Measurements from ENCODE around the gene AMOTL1. TPM values are rescaled to one million over a fixed set of nuclear protein-coding genes. Genes with fewer than 3 reads are reported as not detected.

The AMOTL1 gene
- total RNA-seq, 8 experiments from 2014 or later, result 4.8 to 89.6 (median 22.6) TPM

DNA sequence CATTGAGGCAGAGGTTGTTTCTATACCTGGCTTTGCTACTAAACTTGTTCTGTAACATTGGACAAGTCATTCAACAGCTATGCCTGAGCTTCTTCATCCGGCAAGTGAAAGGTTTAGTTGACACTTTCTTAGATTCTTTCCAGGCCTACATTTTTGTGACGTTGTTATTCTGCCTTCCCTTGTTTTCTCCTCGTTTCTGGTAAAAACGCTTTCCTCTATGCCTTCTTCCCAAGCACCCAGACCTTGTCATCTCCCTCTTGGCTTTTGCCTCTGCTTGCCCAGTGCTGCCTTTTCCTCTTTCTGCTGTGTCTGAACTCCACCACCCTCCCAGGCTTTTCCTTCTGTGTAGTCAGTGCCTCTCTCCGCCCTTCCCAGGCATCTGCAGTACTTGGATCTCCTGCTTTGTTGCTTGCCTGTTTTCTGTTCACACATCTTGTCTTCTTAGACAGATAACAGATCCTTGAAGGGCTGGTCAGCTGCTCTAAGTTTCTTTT, 1.4 kb upstream of the AMOTL1 start:
- Histone ChIP-seq H3K27ac (no peak overlapping the region), H3K4me1 (replicated peaks in 1 of 2) (peaks cover 12 to 28% of the 10 kb centered on the region in 2 donors), H3K4me3 (no peak overlapping the region)
- peak in 1 of 8 experiments; percentile 4 for ATAC-seq (replicated peaks in 6 of 8)
- in situ Hi-C loops (cut with MboI; ENCODE audit: low pct_unique_long_range_greater_than_20kb in 2 of 9, low sequenced_read_pairs in 9 of 9, unreplicated experiment in 9 of 9), result no loop called here
- 10 to 84% (median 60%) methylated on average over 2 to 5 of the region's 5 CpGs for WGBS, 10 experiments

DNA sequence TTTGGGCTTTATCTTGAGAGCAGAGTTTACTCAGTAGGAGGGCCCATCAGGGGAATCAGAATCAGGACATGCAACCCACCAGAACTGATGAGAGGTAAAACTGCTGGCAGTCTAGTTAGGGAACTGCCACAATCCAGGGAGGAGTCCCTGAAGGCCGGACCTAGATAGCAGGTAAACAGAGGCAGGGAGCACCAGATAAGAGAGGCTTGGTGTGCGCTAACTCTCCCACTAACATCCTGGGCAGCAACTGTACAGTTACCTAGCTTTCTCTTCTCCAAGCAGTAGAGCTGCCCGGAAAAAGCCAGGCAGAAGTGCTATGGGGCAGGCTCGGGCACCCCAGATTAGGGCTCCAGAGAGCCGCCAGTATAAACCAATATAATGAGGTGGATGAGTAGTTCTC, 865 bp upstream of the AMOTL1 start:
- in situ Hi-C loops (cut with MboI; ENCODE audit: low pct_unique_long_range_greater_than_20kb in 2 of 9, low sequenced_read_pairs in 9 of 9, unreplicated experiment in 9 of 9), result no loop called here
- Histone ChIP-seq H3K27ac (peak overlapping the region in 1 of 2 donors; percentile 42), H3K4me1 (replicated peaks in 1 of 2) (peaks cover 12 to 28% of the 10 kb centered on the region in 2 donors), H3K4me3 (peak overlapping the region in 4 of 5 donors; percentile 73 to 91 (median 82))
- ATAC-seq (replicated peaks in 6 of 8), result no peak
- 25 to 100% (median 54%) methylated on average over 1 to 5 of the region's 5 CpGs; no CpG with 5 or more reads in 4 of the 10 experiments for WGBS, 10 experiments

DNA sequence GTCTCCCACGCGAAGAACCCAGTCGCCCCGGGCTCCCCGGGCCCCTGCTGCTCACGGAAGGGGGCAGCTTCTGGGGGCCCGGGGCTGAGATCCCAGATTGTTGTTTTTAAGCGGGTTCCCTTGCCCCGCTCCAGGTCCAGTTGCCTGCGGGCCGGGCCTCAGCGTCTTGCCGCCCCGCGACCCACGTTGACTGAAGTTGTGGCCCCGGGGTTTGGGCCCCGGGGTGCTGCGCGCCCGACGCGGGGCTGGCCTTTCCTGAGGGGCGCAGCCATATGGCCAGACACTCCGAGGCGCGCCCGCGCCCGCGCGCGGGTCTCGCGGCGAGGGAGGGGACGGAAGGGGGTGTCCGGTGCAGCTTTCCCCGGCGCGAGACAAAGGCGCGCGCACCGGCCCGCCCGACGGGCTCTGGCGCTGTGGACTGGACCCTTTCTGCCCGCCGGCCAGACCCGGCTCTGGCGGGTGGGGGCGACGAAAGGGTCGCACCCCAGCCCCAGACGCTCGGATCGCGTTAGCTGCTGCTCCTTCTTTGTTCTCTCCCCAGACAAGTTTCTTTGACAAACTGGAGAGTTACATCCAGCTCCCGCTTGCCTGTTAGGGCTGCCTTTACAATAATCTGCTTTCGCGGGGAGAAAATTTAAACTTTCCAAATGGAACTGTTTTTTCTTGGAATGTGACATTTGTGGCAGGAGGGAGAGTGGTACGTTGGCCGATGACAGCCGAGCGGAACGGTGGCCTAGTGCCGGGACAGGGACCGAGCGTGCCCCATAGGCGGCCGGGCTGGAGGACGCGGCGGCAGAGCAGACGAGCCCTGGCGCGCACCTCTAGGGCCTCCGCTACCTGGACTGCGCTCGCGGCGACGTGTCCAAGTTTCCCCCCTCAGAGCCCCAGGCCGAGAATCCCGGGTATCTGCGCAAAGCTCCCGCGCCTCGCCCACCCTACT, 716 bp downstream of the AMOTL1 start:
- peak; percentile 28 to 45 (median 37) for ATAC-seq (replicated peaks in 6 of 8)
- Histone ChIP-seq H3K4me1 (replicated peaks in 1 of 2) (peaks cover 12 to 22% of the 10 kb centered on the region in 2 donors), H3K4me3 (peak overlapping the region; percentile 73 to 91 (median 85)), H3K27ac (peak overlapping the region; percentile 52 to 70)
- WGBS, 10 experiments, result 0 to 8% (median 0%) methylated on average over 2 to 28 of the region's 91 CpGs; no CpG with 5 or more reads in 3 of the 10 experiments
- in situ Hi-C loops (cut with MboI; ENCODE audit: low pct_unique_long_range_greater_than_20kb in 2 of 9, low sequenced_read_pairs in 9 of 9, unreplicated experiment in 9 of 9), result no loop called here

- no peak for ATAC-seq (replicated peaks in 6 of 8)
- in situ Hi-C loops (cut with MboI; ENCODE audit: low pct_unique_long_range_greater_than_20kb in 2 of 9, low sequenced_read_pairs in 9 of 9, unreplicated experiment in 9 of 9), result no loop called here
- Histone ChIP-seq H3K4me1 (replicated peaks in 1 of 2) (peaks cover 12 to 22% of the 10 kb centered on the region in 2 donors), H3K4me3 (peak overlapping the region; percentile 73 to 91 (median 85)), H3K27ac (peak overlapping the region in 1 of 2 donors; percentile 52)
- WGBS, 10 experiments, result 0 to 17% (median 5%) methylated on average over 1 to 7 of the region's 8 CpGs; no CpG with 5 or more reads in 3 of the 10 experiments
Observed at GRCh38 chr11:94769880-94770279, 1.7 kb downstream of the AMOTL1 start.

- in situ Hi-C loops (cut with MboI; ENCODE audit: low pct_unique_long_range_greater_than_20kb in 2 of 9, low sequenced_read_pairs in 9 of 9, unreplicated experiment in 9 of 9), result no loop called here
- WGBS, 10 experiments, result 29 to 75% (median 53%) methylated on average over 1 to 4 of the region's 4 CpGs; no CpG with 5 or more reads in 1 of the 10 experiments
- peak overlapping the region; percentile 73 to 91 (median 85) for H3K4me3 ChIP-seq
- peaks cover 12 to 22% of the 10 kb centered on the region in 2 donors for H3K4me1 ChIP-seq (replicated peaks in 1 of 2)
- no peak for ATAC-seq (replicated peaks in 6 of 8)
- no peak overlapping the region for H3K27ac ChIP-seq
Observed at GRCh38 chr11:94770563-94771120, 2.5 kb downstream of the AMOTL1 start.

DNA sequence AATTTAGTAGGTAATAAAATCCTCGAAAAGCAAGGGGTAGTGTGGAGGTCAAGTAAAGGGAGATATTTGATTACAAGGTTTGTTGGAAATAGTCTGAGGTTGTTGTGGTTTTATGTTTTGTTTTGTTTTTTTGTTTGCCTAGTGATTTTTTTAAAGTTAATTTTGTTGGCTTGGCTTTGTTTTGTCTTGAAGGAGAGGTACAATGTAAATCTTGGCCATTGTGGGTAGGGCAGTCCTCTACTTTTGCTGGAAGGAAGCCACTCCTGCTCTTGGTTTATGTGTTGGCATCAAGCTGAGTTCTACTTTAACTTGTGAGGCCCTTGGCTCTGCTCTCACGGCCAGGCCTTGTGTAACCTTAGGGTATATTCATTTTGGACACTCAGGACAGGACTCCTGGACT, 3.2 kb downstream of the AMOTL1 start:
- Histone ChIP-seq H3K4me1 (replicated peaks in 1 of 2) (peaks cover 16 to 30% of the 10 kb centered on the region in 2 donors), H3K4me3 (no peak overlapping the region), H3K27ac (no peak overlapping the region)
- ATAC-seq (replicated peaks in 6 of 8), result no peak
- 0 to 100% (median 46%) methylated on average over 1 to 2 of the region's 2 CpGs for WGBS, 10 experiments
- in situ Hi-C loops (cut with MboI; ENCODE audit: low pct_unique_long_range_greater_than_20kb in 2 of 9, low sequenced_read_pairs in 9 of 9, unreplicated experiment in 9 of 9), result no loop called here

DNA sequence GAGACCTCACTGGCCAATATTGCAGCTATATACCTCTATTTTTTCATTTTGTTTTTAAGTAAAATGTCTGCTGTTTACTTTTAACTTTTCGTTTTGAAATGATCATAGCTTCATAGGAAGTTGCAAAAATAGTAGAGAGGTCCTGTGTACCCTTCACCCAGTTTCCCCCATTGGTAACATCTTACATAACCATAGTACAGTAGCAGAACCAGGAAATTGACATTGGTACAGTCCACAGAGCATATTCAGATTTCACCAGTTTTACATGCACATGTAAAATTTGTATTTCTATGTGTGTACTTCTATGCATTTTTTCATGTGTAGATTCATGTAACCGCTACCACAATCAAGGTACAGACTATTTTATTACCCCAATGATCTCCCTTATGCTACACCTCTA, 3.8 kb downstream of the AMOTL1 start:
- H3K27ac ChIP-seq, result no peak overlapping the region
- H3K4me3 ChIP-seq, result no peak overlapping the region
- in situ Hi-C loops (cut with MboI; ENCODE audit: low pct_unique_long_range_greater_than_20kb in 2 of 9, low sequenced_read_pairs in 9 of 9, unreplicated experiment in 9 of 9), result no loop called here
- 90 to 100% (median 100%) methylated on average over 1 to 2 of the region's 2 CpGs; no CpG with 5 or more reads in 1 of the 10 experiments for WGBS, 10 experiments
- peaks cover 21 to 33% of the 10 kb centered on the region in 2 donors for H3K4me1 ChIP-seq (replicated peaks in 1 of 2)
- no peak for ATAC-seq (replicated peaks in 6 of 8)

- no peak for ATAC-seq (replicated peaks in 6 of 8)
- Histone ChIP-seq H3K4me3 (no peak overlapping the region), H3K4me1 (replicated peaks in 1 of 2) (peaks cover 22 to 28% of the 10 kb centered on the region in 2 donors), H3K27ac (no peak overlapping the region)
- in situ Hi-C loops (cut with MboI; ENCODE audit: low pct_unique_long_range_greater_than_20kb in 2 of 9, low sequenced_read_pairs in 9 of 9, unreplicated experiment in 9 of 9), result no loop called here
- 75 to 100% (median 95%) methylated on average over 1 to 8 of the region's 8 CpGs for WGBS, 10 experiments
Observed at GRCh38 chr11:94773842-94774241, 5.7 kb downstream of the AMOTL1 start.

DNA sequence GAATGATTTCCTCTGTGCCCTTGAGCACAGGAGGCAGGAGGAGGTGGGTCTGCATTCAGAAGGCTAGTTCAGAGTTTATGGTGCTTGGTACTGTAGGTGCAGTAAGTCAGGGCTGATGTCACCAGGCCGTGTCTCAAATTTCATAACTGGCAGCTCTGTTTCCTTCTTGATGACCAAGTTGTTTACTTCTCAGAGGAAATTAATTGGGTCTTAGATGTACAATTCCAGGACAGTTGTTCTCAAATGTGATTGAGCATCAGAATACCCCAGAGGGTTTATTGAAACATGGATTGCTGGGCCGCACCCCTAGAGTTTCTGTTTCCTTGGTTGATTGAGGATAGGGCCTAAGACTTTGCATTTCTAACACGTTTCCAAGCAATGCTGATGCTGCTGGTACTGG, 6.2 kb downstream of the AMOTL1 start:
- 11 to 100% (median 86%) methylated on average over 1 to 3 of the region's 3 CpGs; no CpG with 5 or more reads in 2 of the 10 experiments for WGBS, 10 experiments
- peaks cover 22 to 28% of the 10 kb centered on the region in 2 donors for H3K4me1 ChIP-seq (replicated peaks in 1 of 2)
- in situ Hi-C loops (cut with MboI; ENCODE audit: low pct_unique_long_range_greater_than_20kb in 2 of 9, low sequenced_read_pairs in 9 of 9, unreplicated experiment in 9 of 9), result no loop called here

GRCh38 chr11:94775567-94776327, 7.6 kb downstream of the AMOTL1 start:
- in situ Hi-C loops (cut with MboI; ENCODE audit: low pct_unique_long_range_greater_than_20kb in 2 of 9, low sequenced_read_pairs in 9 of 9, unreplicated experiment in 9 of 9), result no loop called here
- H3K4me1 ChIP-seq (replicated peaks in 1 of 2), result peaks cover 19 to 27% of the 10 kb centered on the region in 2 donors
- no peak overlapping the region for H3K4me3 ChIP-seq
- WGBS, 10 experiments, result 49 to 100% (median 87%) methylated on average over 1 to 4 of the region's 5 CpGs; no CpG with 5 or more reads in 3 of the 10 experiments
- ATAC-seq (replicated peaks in 6 of 8), result peak in 3 of 8 experiments; percentile 3 to 43 (median 8)
- no peak overlapping the region for H3K27ac ChIP-seq

More for the DNA sequence above, 6.2 kb downstream of the AMOTL1 start:
- Histone ChIP-seq H3K4me3 (no peak overlapping the region), H3K27ac (no peak overlapping the region)
- peak in 1 of 8 experiments; percentile 66 for ATAC-seq (replicated peaks in 6 of 8)

- Histone ChIP-seq H3K27ac (peak overlapping the region; percentile 9 to 41), H3K4me1 (replicated peaks in 1 of 2) (peaks cover 12 to 22% of the 10 kb centered on the region in 2 donors), H3K4me3 (no peak overlapping the region)
- peak; percentile 56 to 93 (median 88) for ATAC-seq (replicated peaks in 6 of 8)
- 40 to 100% (median 88%) methylated on average over 1 to 5 of the region's 5 CpGs; no CpG with 5 or more reads in 2 of the 10 experiments for WGBS, 10 experiments
- in situ Hi-C loops (cut with MboI; ENCODE audit: low pct_unique_long_range_greater_than_20kb in 2 of 9, low sequenced_read_pairs in 9 of 9, unreplicated experiment in 9 of 9), result no loop called here
Observed at GRCh38 chr11:94776351-94777321, 8.5 kb downstream of the AMOTL1 start.
